T-cell (primary cell): ENCODE data around the gene JAG2. TPM values are rescaled to one million over a fixed set of nuclear protein-coding genes. Genes with fewer than 3 reads are reported as not detected.
A peak's percentile ranks its signal among the peaks of the same experiment; 100 is the strongest.

Experiments used
- ATAC-seq, 4 experiments: fragments of 200-7000 bp in 3 of 4; fragments of 150-1000 bp in 1 of 4; cut with Tn5 transposase; replicated peaks in 1 of 4; 1 replicate in 3 of 4; 2 replicates in 1 of 4; pipeline ENCODE4 v1.10.0; 2021; ENCODE audit warnings: moderate library complexity in 3 of 4, mild to moderate bottlenecking in 2 of 4, moderate number of reproducible peaks in 1 of 4
- CTCF ChIA-PET, 2 donors: fragments of 300-600 bp; sonication (Branson Sonifier 250); formaldehyde crosslinking; loops; one replicate each; lab custom pipeline; 2022; ENCODE audit warnings: antibody characterized with exemption in 2 of 2; lab: Charles Lee
- POLR2A ChIA-PET, 2 donors: fragments of 300-600 bp; sonication (Branson Sonifier 250); formaldehyde crosslinking; loops; one replicate each; lab custom pipeline; 2022; ENCODE audit warnings: antibody characterized with exemption in 2 of 2; lab: Charles Lee
- DNase-seq, 35 experiments: peaks; one replicate each; pipeline versions ENCODE4 v3.0.0 to v3.0.0-alpha.2; 2013 to 2023
- H3K27ac ChIP-seq: one replicate; pipeline ENCODE4 v1.5.1; 2013; ENCODE audit warnings: low read length
- H3K27me3 ChIP-seq, 2 experiments: replicated peaks in 1 of 2; 1 replicate in 1 of 2; 2 replicates in 1 of 2; pipeline versions ENCODE4 v1.6.1 to v1.7.0; 2013; ENCODE audit warnings: low read length in 1 of 2, mixed read lengths in 1 of 2; ENCODE audit not compliant: control insufficient read depth in 2 of 2, insufficient read depth in 2 of 2; ENCODE audit errors: extremely low read depth in 1 of 2
- H3K36me3 ChIP-seq, 2 donors: 1 replicate in 1 of 2; 2 replicates in 1 of 2; pipeline versions ENCODE4 v1.6.1 to v1.7.0; 2013; ENCODE audit warnings: low read length in 1 of 2; ENCODE audit not compliant: control insufficient read depth in 2 of 2, insufficient read depth in 1 of 2; ENCODE audit errors: extremely low read depth in 1 of 2
- H3K4me1 ChIP-seq, 2 experiments: 1 replicate in 1 of 2; 2 replicates in 1 of 2; pipeline versions ENCODE4 v1.6.1 to v1.7.0; 2013; ENCODE audit warnings: low read length in 2 of 2, mixed read lengths in 1 of 2; ENCODE audit not compliant: insufficient read depth in 2 of 2, control insufficient read depth in 1 of 2; ENCODE audit errors: extremely low read depth in 1 of 2
- H3K4me3 ChIP-seq, 2 donors: 1 replicate in 1 of 2; 2 replicates in 1 of 2; pipeline versions ENCODE4 v1.5.1 to v1.7.0; 2013; ENCODE audit warnings: mild to moderate bottlenecking in 2 of 2, low read length in 1 of 2, moderate library complexity in 1 of 2; ENCODE audit not compliant: control insufficient read depth in 1 of 2; ENCODE audit errors: extremely low read depth in 1 of 2
- H3K9me3 ChIP-seq: 2 replicates; pipeline ENCODE4 v1.7.0; 2013
- H3K27ac Mint-ChIP-seq, 2 donors: one replicate each; pipeline ENCODE4 v1.8.0; 2020 to 2021; ENCODE audit warnings: mild to moderate bottlenecking in 2 of 2, mixed read lengths in 2 of 2
- H3K27me3 Mint-ChIP-seq, 2 donors: one replicate each; pipeline ENCODE4 v1.8.0; 2021 to 2022; ENCODE audit warnings: mixed read lengths in 2 of 2
- H3K36me3 Mint-ChIP-seq: one replicate; pipeline ENCODE4 v1.8.0; 2021; ENCODE audit warnings: mixed read lengths
- H3K4me1 Mint-ChIP-seq, 3 donors: one replicate each; pipeline ENCODE4 v1.8.0; 2020 to 2022; ENCODE audit warnings: mixed read lengths in 3 of 3, mild to moderate bottlenecking in 1 of 3
- H3K4me3 Mint-ChIP-seq, 3 donors: one replicate each; pipeline ENCODE4 v1.8.0; 2020 to 2022; ENCODE audit warnings: mild to moderate bottlenecking in 3 of 3, mixed read lengths in 3 of 3, moderate library complexity in 3 of 3
- H3K9me3 Mint-ChIP-seq, 3 donors: one replicate each; pipeline ENCODE4 v1.8.0; 2020 to 2022; ENCODE audit warnings: mixed read lengths in 3 of 3
- WGBS: methylation state at CpG from one replicate; pipeline ENCODE4 v1.1.5; 2013; ENCODE audit warnings: missing lambda C conversion rate; ENCODE audit not compliant: insufficient coverage; 5-methylcytosine and 5-hydroxymethylcytosine counted together
- total RNA-seq, 35 experiments: library from RNA in 6 of 35; stranded (reverse) in 6 of 35; fragments of 120-200 nt in 1 of 35; gene quantifications; one replicate each; pipeline versions ENCODE4 v1.2.1 to v1.2.4 and lab custom pipeline; 2013 to 2026

Gene JAG2
- total RNA-seq, 5 donors from 2014 or later (not counting 1 experiment from before 2014, with no cell fraction given): 0.76 to 1.9 (median 1.2) TPM

- Histone ChIP-seq H3K27me3 (peaks cover 0 to 51% of the 10 kb centered on the region in 2 experiments), H3K4me3 (no peak overlapping the region), H3K27ac (no peak overlapping the region), H3K36me3 (no peaks in the 10 kb centered on the region), H3K4me1 (peaks cover 0 to 19% of the 10 kb centered on the region in 2 experiments), H3K9me3 (no peaks in the 10 kb centered on the region)
- CTCF ChIA-PET: no interaction called here
- H3K4me3 Mint-ChIP-seq: peak overlapping the region in 1 of 3 donors; percentile 33
- peaks cover 7 to 19% of the 10 kb centered on the region in 2 donors for H3K27me3 Mint-ChIP-seq
- 77% methylated on average over 2 of the region's 10 CpGs for WGBS
- DNase-seq (no peak), ATAC-seq (no peak)
- POLR2A ChIA-PET: no interaction called here
- peaks cover 3 to 12% (median 10%) of the 10 kb centered on the region in 3 donors for H3K4me1 Mint-ChIP-seq
- no peaks in the 10 kb centered on the region for H3K9me3 Mint-ChIP-seq
- H3K27ac Mint-ChIP-seq: no peak overlapping the region
- H3K36me3 Mint-ChIP-seq: no peaks in the 10 kb centered on the region
Measured at GRCh38 chr14:105165134-105165704, 3.4 kb downstream of the JAG2 start.

- H3K27ac ChIP-seq: no peak overlapping the region
- Mint-ChIP-seq H3K27ac (no peak overlapping the region), H3K9me3 (no peaks in the 10 kb centered on the region), H3K4me1 (peaks cover 0 to 5% (median 0%) of the 10 kb centered on the region in 3 donors), H3K4me3 (no peak overlapping the region), H3K36me3 (no peaks in the 10 kb centered on the region), H3K27me3 (peaks cover 0 to 11% of the 10 kb centered on the region in 2 donors)
- no peak overlapping the region for H3K4me3 ChIP-seq
- peaks cover 0 to 5% of the 10 kb centered on the region in 2 experiments for H3K4me1 ChIP-seq
- DNase-seq: no peak
- WGBS: 77% methylated on average over 10 of the region's 18 CpGs
- ChIA-PET POLR2A (no interaction called here), CTCF (no interaction called here)
- peaks cover 0 to 46% of the 10 kb centered on the region in 2 experiments for H3K27me3 ChIP-seq
- ATAC-seq: no peak
- H3K9me3 ChIP-seq: no peaks in the 10 kb centered on the region
- no peaks in the 10 kb centered on the region for H3K36me3 ChIP-seq
Measured at GRCh38 chr14:105163040-105163742, 5.4 kb downstream of the JAG2 start.

GRCh38 chr14:105162669-105162979 lies 6.0 kb downstream of the JAG2 start:
- ChIA-PET POLR2A (no interaction called here), CTCF (no interaction called here)
- peaks cover 0 to 5% (median 0%) of the 10 kb centered on the region in 3 donors for H3K4me1 Mint-ChIP-seq
- H3K4me1 ChIP-seq: peaks cover 0 to 5% of the 10 kb centered on the region in 2 experiments
- H3K27ac ChIP-seq: no peak overlapping the region
- no peaks in the 10 kb centered on the region for H3K36me3 ChIP-seq
- H3K4me3 ChIP-seq: no peak overlapping the region
- peaks cover 0 to 11% of the 10 kb centered on the region in 2 donors for H3K27me3 Mint-ChIP-seq
- no peak for DNase-seq
- no peaks in the 10 kb centered on the region for H3K36me3 Mint-ChIP-seq
- WGBS: 86% methylated on average over 2 of the region's 2 CpGs
- H3K4me3 Mint-ChIP-seq: no peak overlapping the region
- H3K27ac Mint-ChIP-seq: no peak overlapping the region
- H3K9me3 ChIP-seq: no peaks in the 10 kb centered on the region
- H3K9me3 Mint-ChIP-seq: no peaks in the 10 kb centered on the region
- peaks cover 0 to 47% of the 10 kb centered on the region in 2 experiments for H3K27me3 ChIP-seq
- no peak for ATAC-seq

GRCh38 chr14:105161964-105162668 lies 6.5 kb downstream of the JAG2 start:
- ATAC-seq (peak in 2 of 4 experiments; percentile 20), DNase-seq (peak in 3 of 35 experiments; percentile 16 to 27 (median 20))
- Histone ChIP-seq H3K27ac (no peak overlapping the region), H3K27me3 (peaks cover 0 to 46% of the 10 kb centered on the region in 2 experiments), H3K9me3 (no peaks in the 10 kb centered on the region), H3K4me3 (no peak overlapping the region), H3K36me3 (no peaks in the 10 kb centered on the region), H3K4me1 (peaks cover 0 to 4% of the 10 kb centered on the region in 2 experiments)
- no peak overlapping the region for H3K27ac Mint-ChIP-seq
- CTCF ChIA-PET: no interaction called here
- H3K9me3 Mint-ChIP-seq: no peaks in the 10 kb centered on the region
- H3K4me3 Mint-ChIP-seq: no peak overlapping the region
- H3K36me3 Mint-ChIP-seq: no peaks in the 10 kb centered on the region
- H3K4me1 Mint-ChIP-seq: peaks cover 0 to 5% (median 0%) of the 10 kb centered on the region in 3 donors
- POLR2A ChIA-PET: no interaction called here
- WGBS: 83% methylated on average over 6 of the region's 10 CpGs
- H3K27me3 Mint-ChIP-seq: peaks cover 0 to 11% of the 10 kb centered on the region in 2 donors

GRCh38 chr14:105161309-105161708 lies 7.3 kb downstream of the JAG2 start:
- Histone ChIP-seq H3K27me3 (peaks cover 0 to 44% of the 10 kb centered on the region in 2 experiments), H3K36me3 (no peaks in the 10 kb centered on the region), H3K4me1 (no peaks in the 10 kb centered on the region), H3K9me3 (no peaks in the 10 kb centered on the region), H3K27ac (no peak overlapping the region), H3K4me3 (no peak overlapping the region)
- H3K9me3 Mint-ChIP-seq: no peaks in the 10 kb centered on the region
- POLR2A ChIA-PET: no interaction called here
- 84% methylated on average over 14 of the region's 15 CpGs for WGBS
- DNase-seq (no peak), ATAC-seq (no peak)
- H3K27me3 Mint-ChIP-seq: peaks cover 0 to 4% of the 10 kb centered on the region in 2 donors
- no peak overlapping the region for H3K4me3 Mint-ChIP-seq
- no peaks in the 10 kb centered on the region for H3K36me3 Mint-ChIP-seq
- peaks cover 0 to 2% (median 0%) of the 10 kb centered on the region in 3 donors for H3K4me1 Mint-ChIP-seq
- H3K27ac Mint-ChIP-seq: no peak overlapping the region
- CTCF ChIA-PET: no interaction called here

GRCh38 chr14:105160776-105161175 lies 7.8 kb downstream of the JAG2 start:
- ChIA-PET POLR2A (no interaction called here), CTCF (no interaction called here)
- no peak overlapping the region for H3K27ac Mint-ChIP-seq
- H3K4me1 ChIP-seq: no peaks in the 10 kb centered on the region
- WGBS: 60% methylated on average over 5 of the region's 12 CpGs
- no peaks in the 10 kb centered on the region for H3K36me3 ChIP-seq
- peaks cover 0 to 2% (median 0%) of the 10 kb centered on the region in 3 donors for H3K4me1 Mint-ChIP-seq
- ATAC-seq: no peak
- peaks cover 0 to 3% of the 10 kb centered on the region in 2 donors for H3K27me3 Mint-ChIP-seq
- H3K9me3 ChIP-seq: no peaks in the 10 kb centered on the region
- peaks cover 0 to 39% of the 10 kb centered on the region in 2 experiments for H3K27me3 ChIP-seq
- H3K27ac ChIP-seq: no peak overlapping the region
- no peaks in the 10 kb centered on the region for H3K36me3 Mint-ChIP-seq
- no peaks in the 10 kb centered on the region for H3K9me3 Mint-ChIP-seq
- no peak overlapping the region for H3K4me3 ChIP-seq
- no peak overlapping the region for H3K4me3 Mint-ChIP-seq
- DNase-seq: no peak
